Activated CD8-positive, alpha-beta memory T cell treated with anti-CD3 and anti-CD28 coated beads for 24 hours (primary cell): ENCODE data around the gene MRPL49.
"Not testable (repeated sequence)": the region's sequence is repeated elsewhere in the genome, so short reads cannot be mapped to it uniquely, and the experiment has no call there.

ENCODE experiments used
- DNase-seq: peaks from one replicate; pipeline ENCODE4 v3.0.0-alpha.2; 2020

Gene MRPL49

DNA sequence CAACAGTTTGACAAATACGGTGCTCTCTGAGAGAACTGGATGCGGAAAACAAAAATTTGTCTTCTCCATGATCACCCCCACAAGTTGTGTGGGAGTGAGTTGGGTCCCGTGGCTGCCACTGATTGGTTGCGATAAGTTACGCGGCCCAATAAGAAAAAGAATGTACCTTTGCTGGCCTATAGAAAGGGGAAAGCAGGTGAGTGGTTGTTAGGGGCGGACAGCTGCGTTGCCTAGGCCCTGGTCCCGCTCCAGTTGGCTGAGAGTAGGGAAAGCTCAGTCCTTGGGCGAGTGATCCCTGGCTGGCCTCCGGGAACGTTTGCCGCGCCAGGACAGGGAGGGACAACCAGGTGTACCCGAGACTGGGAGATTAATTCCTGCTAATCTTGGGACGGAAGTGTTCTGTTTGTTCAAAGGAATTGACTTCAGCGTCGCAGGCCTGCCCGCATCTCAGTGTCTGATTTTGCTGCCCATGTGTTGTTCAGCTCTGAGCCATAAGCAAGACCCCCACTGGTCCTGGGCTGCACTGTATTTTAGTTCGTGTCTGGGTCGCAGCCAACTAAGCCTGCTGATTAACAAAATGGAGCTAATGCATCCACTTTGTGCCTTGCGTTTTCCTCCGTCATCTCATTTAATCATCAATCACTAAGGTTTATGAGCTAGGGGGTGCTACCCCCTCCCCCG, 13.0 kb downstream of the MRPL49 start:
- DNase-seq = peak; percentile 89

DNA sequence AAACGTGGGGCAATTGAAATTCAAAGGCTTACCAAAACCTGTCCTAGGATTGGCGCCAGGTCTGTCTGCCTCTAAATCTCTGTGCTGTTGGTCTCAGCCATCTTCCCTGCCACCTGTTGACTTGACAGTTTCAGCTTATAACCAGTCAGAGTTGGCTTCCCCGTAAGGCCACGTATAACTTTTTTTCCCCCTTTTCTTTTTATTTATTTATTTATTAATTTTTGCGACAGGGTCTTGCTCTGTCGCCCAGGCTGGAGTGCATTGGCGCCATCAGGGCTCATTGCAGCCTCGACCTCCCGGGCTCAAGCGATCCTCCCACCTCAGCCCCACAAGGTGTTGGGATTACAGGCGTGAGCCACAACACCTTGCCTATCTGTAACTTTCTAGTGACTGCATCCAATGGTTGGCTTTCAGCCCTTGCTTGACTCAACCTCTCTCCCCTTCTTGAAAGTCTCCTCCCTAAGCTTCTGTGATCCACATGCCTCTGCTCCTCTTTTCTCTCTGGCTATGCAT, 13.6 kb downstream of the MRPL49 start:
- no peak for DNase-seq

DNA sequence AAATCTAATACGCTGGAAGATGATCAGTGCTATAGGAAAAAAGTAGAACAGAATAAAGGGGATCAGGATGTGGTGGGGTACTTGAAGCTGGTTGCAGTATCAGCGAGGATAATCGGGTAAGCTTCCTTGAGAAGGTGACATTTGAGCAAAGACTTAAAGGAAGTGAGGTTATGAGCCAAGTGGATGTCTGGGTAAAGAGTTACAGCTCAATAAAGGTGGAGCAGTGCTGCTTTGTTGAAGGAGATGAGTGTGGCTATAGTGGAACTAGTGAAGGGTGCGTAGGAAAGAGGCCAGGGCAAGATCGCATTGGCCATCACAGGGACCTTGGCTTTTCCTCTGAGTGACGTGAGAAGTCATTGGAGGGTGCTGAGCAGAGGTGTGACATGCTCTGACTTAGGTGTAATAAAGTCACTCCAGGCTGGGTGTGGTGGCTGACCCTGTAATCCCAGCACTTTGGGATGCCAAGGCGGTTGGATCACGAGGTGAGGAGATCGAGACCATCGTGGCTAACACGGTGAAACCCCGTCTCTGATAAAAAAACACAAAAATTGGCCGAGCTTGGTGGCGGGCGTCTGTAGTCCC, 14.5 kb downstream of the MRPL49 start:
- no peak for DNase-seq

DNA sequence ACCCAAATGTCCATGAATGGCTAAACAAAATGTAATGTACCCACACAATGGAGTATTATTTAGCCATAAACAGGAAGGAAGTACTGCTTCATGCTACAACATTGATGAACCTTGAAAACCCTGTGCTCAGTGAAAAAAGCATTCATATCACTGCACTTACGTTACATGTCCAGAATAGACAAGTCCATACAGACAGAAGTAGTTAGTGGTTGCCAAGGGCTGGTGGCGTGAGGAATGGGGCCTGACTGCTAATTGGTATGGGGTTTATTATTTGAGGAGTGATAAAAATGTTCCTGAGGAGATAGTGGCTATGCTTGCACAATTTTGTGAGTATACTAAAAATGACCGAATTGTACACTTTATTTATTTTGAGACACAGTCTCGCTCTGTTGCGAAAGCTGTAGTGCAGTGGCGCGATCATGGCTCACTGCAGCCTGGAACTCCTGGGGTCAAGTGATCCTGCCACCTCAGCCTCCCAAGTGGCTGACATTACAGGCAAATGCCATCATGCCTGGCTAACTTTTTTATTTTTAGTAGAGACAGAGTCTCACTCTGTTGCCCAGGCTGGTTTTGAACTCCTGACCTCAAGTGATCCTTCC, 19.9 kb downstream of the MRPL49 start:
- DNase-seq = no peak

DNA sequence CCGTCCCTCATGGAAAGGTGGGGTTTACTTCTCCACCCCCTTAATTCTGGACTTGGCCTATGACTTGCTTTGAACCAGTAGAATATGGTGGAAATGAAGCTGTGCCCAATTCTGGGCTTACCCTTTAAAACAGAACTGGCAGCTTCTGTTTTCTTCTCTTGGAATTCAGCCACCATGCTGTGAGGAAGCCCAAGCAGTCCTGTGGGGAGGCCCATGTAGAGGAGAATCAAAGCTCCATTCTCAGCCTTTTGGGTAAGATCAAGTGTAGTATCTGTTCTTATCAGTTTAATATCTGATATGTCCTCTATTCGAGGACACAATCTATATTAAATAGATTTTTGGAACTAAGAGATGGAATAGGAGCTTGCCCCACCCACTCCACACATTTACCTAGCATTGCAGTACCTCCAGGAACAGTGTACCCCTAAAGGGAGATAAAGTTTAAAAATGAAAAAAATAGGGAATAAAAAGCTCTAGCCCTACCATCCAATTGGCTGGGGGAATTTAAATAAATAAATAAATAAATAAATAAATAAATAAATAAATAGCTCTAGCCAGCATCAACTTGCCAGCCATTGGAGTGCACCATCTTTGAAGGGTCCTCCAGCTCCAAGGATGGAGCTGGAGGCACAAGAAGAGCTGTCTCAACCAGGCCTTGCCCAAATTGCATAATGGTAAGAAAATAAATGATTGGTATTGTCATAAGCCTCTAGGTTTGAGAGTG, 25.4 kb downstream of the MRPL49 start:
- no peak for DNase-seq

DNA sequence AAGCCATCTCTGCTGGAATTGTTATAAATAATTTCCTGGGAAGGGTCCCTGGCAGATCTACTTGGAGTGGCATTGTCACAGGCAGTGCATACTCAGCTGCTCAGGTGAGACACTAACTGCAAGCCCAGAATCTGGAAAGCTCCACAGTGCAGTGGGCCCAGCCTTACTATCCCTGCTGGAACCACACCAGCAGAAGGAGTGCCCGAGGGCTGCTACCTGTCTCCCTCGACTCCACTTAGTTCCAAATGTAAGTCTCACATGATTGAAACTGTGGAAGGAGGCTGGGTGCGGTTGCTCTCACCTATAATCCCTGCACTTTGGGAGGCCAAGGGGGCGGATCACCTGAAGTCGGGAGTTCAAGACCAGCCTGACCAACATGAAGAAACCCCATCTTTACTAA, 26.5 kb downstream of the MRPL49 start:
- no peak for DNase-seq

DNA sequence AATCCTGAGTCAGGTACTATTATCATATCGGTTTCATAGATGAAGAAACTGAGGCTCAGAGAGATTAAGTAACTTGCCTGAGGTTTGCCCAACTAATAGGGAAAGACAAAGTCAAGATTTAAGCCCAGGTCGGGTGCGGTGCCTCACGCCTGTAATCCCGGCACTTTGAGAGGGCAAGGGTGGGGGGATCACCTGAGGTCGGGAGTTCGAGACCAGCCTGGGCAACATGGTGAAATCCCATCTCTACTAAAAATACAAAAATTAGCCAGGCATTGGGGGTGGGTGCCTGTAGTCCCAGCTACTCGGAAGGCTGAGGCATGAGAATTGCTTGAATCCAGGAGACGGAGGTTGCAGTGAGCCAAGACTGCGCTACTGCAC, 28.0 kb downstream of the MRPL49 start:
- DNase-seq = not testable (repeated sequence)

DNA sequence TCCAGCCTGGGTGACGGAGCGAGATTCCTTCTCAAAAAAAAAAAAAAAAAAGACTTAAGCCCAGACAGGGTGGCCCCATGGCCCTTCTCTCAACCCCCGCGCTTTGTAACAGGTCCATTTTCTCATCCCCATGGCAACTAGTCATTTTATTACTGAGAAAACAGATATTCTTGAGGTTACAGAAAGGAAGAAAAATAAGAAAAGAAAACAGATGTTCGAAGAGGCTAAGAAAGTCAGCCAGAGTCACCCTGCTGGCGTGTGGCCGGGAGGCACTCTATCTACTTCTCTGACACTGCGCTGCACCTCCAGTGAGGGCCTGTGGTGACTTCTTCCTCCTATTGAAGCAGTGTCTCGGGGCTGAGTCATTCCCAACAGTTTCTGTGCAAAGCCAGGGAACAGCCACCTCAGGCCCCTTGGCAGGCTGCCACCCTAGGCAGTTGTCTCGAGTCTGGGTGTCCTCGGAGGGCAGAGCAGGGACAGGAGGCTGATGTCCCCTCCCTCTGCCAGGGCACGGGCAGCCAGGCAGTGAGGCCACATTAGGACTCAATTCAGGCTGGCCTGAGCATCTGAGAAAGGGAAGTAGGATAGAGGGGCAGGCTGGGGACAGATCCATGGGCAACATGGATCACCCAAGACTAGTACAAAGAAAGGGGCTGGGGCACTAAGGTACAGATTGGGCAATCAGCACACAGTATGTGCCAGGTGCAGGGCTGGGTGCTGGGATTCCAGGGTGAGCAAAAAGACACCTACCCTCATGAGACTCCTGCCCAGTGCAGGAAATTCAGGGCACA, 28.6 kb downstream of the MRPL49 start:
- no peak for DNase-seq

DNA sequence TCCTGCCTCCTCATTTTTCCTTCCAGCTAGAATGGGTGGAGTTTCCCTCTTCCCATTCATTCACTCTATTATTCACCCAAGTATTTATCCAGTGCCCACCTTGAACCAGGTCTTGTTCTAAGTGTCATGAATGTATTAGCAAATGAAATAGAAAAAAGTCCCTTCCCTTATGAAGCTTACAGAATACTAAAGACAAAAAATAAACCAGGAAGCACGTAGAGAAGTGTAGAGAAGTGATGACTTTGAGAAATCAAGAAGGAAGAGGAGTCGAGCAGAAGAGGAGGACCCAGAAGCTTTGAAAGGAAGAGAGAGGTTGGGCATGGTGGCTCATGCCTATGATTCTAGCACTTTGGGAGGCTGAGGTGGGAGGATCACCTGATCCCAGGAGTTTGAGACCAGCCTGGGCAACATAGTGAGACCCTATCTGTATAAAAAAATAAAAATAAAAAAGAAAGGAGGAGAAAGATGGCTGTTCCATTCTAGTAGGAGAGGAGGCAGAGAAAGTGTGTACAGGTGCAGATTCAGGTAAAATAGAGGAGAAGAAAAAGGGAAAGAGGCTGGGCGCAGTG, 29.3 kb downstream of the MRPL49 start:
- no peak for DNase-seq

DNA sequence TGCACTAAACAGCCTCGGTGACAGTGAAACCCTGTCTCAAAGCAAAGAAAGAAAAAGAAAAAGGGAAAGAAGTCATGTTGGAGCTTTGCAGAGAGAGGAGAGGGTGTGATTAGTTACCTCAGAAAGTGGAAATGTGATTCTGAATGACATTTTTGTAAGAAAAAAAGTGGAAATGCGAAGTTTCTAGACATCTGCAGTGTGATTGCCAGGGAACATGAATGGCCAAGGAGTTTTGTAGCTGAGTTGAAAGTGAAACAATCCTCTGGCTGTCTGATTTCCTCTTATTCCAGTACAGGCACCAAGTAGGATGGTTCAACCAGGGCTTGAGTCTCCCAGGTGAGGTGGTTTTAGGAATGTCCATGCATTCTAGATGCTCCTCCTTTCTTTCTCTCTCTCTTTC, 30.0 kb downstream of the MRPL49 start:
- no peak for DNase-seq

DNA sequence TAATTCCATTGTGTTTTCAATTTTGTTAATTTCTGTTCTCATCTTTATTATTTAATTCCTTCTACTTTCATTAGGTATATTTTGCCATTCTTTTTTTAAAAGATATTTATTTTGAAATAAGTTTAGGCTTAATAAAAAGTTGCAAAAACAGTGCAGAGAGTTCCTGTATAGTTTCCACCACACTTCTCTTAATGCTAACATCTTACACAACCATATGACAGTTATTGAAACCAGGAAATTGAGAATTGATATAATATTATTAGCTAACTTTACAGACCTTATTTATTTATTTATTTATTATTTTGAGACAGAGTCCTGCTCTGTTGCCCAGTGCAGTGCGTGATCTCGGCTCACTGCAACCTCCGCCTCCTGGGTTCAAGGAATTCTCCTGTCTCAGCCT, 34.1 kb downstream of the MRPL49 start:
- no peak for DNase-seq

DNA sequence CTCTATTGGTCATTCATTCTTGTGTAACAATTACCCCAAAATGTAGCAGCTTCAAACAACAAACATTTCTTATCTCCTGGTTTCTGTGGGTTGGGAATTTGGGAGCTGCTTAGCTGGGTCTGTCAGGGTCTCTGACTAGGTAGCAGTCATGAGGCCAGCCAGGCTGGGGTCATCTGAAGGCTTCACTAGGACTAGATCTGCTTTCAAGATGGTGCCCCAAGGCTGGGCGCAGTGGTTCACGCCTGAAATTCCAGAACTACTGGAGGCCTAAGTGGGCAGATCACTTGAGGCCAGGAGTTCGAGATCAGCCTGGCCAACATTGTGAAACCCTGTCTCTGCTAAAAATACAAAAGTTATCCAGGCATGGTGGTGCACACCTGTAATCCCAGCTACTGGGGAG, 34.8 kb downstream of the MRPL49 start:
- DNase-seq = no peak

DNA sequence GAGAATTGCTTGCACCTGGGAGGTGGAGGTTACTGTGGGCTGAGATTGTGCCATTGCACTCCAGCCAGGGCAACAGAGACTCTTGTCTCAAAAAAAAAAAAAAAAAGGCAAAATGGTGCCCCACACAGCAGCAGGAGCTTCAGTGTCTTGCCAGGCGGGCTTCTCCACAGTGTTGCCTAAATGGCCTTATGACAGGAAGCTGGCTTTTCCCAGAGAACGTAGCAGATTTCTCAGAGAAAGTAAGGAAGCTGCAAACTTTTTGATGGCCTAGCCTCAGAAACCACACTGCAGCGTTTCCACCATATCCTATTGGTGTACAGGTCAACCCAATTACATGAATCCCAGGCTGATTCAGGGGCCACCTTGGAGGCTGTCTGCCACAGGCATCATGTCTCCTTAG, 35.2 kb downstream of the MRPL49 start:
- DNase-seq = no peak

DNA sequence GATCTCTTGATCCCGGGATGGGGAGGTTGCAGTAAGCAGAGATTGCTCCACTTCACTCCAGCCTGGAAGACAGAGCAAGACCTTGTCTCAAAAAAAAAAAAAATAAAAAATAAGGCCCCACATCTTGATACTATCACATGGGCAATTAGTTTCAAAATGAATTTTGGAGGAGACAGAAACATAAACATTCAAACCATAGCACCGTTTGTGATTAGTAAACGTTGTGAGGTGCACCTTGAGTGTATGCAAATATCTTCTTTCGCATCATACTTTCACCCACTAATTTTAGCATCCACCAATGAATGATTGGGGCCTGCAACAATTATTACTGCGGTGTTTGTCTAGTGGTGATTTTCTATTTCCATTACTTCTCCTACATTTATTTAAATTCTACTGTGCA, 36.9 kb downstream of the MRPL49 start:
- DNase-seq = no peak

DNA sequence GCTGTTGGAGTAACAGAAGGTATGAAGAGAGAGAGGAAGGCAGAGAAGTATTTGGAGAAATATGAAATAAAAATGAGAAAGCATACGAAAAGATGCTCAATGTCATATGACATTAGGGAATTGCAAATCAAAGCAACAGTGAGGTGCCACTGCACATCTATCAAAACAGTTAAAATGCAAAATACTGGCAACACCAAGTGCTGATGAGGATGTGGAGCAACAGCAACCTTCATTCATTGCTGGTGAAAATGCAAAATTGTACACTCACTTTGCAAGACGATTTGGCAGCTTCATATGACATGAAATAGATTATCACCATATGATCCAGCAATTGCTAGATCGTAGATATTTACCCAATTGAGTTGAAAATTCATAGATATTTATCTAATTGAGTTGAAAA, 38.5 kb downstream of the MRPL49 start:
- DNase-seq = no peak

DNA sequence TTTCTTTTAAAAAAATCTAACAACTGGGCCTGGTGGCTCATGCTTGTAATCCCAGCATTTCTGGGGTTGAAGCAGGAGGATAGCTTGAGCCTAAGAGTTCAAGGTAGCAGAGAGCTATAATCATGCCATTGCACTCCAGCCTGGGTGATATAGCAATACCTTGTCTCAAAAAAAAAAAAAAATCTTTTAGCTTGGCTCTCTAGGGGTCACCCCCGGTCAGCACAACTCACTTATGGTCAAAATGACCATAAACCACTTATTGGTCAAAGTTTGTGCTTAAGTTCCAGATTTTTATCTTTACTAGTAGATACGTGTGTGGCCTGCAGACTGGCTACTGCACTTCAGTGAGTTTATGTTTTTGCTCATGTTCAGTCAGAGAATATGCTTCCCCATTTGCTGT, 41.6 kb downstream of the MRPL49 start:
- no peak for DNase-seq

DNA sequence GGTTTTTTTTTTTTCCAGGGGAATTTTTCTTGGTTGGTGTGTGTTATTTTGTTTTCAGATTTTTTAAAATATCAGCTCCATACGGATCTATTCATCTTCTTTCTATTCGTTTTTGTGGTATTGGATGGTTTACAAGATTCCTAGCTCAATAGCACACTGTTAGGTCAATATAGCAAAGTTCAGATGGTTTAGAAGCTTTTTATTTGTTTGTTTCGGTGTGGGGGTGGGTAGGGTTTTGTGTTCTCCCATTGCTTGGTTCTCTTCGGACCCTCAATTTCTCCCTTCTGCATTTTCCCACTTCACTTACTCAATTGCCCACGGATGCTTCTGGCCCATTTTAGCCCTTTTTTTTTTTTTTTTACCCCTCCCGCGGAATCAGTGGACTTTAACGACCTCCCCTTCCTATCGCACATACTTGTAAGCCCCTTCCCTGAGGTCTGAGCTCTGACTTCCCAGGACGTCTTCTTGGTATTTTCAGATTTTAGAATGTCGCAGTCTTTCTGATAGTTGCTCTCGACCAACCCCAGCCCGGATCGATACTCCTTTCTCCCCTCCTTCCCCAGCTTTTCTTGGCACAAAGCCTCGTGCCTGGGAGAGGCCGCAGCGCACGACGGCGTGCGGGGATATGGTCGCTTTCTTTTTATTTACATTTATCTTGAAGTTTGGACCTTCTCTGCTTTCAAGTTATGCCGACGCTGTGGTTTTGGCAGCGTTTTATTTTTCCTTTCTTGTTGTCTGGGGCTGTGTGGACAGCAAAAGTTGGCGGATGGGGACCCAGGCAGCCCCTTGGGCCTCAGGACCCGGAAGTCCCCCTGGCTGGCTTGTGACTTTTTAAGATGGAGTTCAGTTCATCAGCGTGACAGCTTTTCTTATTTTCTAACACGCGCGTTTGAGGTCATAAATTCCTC, 43.5 kb downstream of the MRPL49 start:
- no peak for DNase-seq

DNA sequence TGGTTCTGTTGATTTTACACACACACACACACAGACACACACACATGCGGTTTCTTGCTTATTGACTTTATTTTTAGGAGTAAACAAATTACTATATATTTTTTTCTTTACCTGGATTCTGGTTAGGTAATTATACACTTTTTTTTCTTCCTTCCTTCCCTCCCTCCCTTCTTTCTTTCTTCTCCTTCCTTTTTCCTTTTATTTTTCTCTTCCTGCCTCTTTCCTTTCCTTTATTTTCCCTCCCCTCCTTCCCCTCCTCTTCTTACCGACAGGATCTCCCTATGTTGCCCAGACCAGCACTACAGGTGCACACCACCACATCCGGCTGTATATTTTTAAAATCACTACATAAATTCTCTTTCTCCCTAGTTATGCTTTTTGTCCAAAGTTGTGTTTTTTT, 44.8 kb downstream of the MRPL49 start:
- no peak for DNase-seq

DNA sequence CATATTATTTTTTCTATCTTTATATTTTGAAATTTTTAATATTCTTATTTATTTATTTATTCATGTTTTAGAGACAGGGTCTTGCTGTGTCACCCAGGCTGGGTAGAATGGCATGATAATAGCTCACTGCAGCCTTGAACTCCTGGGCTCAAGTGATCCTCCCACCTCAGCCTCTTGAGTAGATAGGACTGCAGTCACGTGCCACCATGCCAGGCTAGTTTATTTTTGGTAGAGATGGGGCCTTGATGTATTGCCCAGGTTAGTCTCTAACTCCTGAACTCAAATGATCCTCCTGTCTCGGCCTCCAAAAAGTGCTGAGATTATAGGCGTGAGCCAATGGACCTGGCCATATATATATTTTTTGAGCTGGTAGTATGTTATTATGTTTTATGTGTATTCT, 45.5 kb downstream of the MRPL49 start:
- DNase-seq = no peak

DNA sequence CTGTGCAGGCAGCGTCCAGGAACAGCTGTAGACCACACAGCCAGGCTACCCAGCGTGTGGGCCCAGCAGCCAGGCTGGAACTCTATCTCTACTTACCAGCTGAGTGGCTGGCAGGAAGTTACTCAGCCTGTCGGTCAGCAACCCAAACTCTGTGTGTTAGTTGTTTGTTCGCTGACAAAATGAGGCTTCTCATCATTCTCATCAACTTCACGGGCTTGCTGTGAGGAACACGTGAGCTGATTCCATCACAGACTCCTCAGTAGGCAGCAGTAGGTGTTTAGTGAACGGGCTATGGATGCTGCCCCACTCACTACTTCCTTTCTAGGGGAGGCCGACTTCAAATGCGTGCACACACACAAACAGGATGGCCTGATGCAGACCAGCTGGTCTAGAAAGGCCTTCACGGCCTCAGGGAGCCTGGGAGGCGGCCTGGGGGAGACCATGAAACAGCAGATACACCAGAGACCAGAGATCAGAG, 47.1 kb downstream of the MRPL49 start:
- no peak for DNase-seq

DNA sequence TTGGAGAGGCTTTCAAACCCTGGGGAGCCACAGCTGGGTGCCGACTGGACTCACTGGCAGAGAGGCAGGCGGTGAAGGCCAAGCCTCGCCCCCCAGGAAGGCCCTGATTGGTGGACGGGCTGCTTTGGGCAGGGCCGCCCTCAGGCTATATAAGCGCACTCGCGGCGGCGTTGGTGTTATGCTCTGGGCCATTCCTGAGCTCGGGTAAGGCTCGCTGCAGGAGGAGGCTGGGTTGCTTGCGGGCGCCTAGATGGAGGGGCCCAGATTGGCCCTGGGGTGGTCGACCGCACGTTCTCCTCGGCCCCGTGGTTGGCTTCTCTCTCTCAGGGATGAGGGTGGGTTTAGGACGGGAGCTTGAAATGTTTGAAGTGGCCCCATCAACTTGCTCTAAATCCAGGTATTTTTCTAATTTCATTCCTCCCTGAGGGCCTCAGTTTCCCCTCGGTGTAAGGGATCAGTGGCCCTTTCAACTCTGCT, 48.0 kb downstream of the MRPL49 start, which contains the start of gene SPDYC:
Gene SPDYC (plus strand): TSS at position 176 of the 477 bp plus-strand sequence. CDS start 1,125 bp downstream, outside the sequence.
- no peak for DNase-seq
